Suppressor macrophage treated with lipopolysaccharide for 4 hours (primary cell): ENCODE data around the gene LONP1.

ENCODE experiments used
- DNase-seq: peaks from one replicate; pipeline ENCODE4 v3.0.0-alpha.2; 2020

The LONP1 gene

GRCh38 chr19:5643060-5643459 lies 76.9 kb downstream of the LONP1 start:
- no peak for DNase-seq

GRCh38 chr19:5642204-5642603 lies 77.7 kb downstream of the LONP1 start:
- DNase-seq, result no peak
